Transverse colon (tissue), 4 donors: ENCODE measurements around the gene PDXP. TPM values are rescaled to one million over a fixed set of nuclear protein-coding genes. Genes with fewer than 3 reads are reported as not detected.

Experiments used
- DNase-seq: peaks from one replicate; pipeline ENCODE4 v3.0.0-alpha.2; 2019
- H3K27ac ChIP-seq, 4 donors: fragments of 200-600 bp; sonication (generic); 2 replicates each; pipeline ENCODE4 v1.5.1; 2016 to 2018; ENCODE audit warnings: inconsistent platforms in 4 of 4
- H3K27me3 ChIP-seq: fragments of 200-600 bp; sonication (generic); 2 replicates; pipeline ENCODE4 v1.5.1; 2017; ENCODE audit warnings: inconsistent platforms
- H3K36me3 ChIP-seq, 4 donors: fragments of 200-600 bp; sonication (generic); 2 replicates each; pipeline ENCODE4 v1.5.1; 2017 to 2019; ENCODE audit warnings: inconsistent platforms in 4 of 4
- H3K4me1 ChIP-seq, 4 donors: fragments of 200-600 bp; sonication (generic); 2 replicates each; pipeline ENCODE4 v1.5.1; 2017 to 2020; ENCODE audit warnings: inconsistent platforms in 4 of 4
- H3K4me3 ChIP-seq, 4 donors: fragments of 200-600 bp; sonication (generic); 1 replicate in 1 of 4; 2 replicates in 3 of 4; pipeline versions ENCODE4 v1.5.1 to v1.6.1; 2017 to 2019; ENCODE audit warnings: inconsistent platforms in 4 of 4
- H3K9me3 ChIP-seq, 2 donors: fragments of 200-600 bp; sonication (generic); 2 replicates each; pipeline ENCODE4 v1.5.1; 2017 to 2019; ENCODE audit warnings: inconsistent platforms in 2 of 2
- CTCF ChIP-seq, 5 experiments: fragments of 200-600 bp in 3 of 5; fragments of 450-650 bp in 2 of 5; sonication (generic) in 3 of 5; IDR thresholded peaks; 1 replicate in 2 of 5; 2 replicates in 3 of 5; pipeline ENCODE4 v1.5.1; 2016 to 2017; ENCODE audit warnings: antibody characterized with exemption in 5 of 5, inconsistent platforms in 3 of 5, mild to moderate bottlenecking in 2 of 5, moderate library complexity in 1 of 5
- EP300 ChIP-seq: sonication (generic); formaldehyde crosslinking; IDR thresholded peaks from one replicate; pipeline ENCODE4 v1.6.1; 2017; ENCODE audit warnings: antibody characterized with exemption, low read depth
- POLR2A ChIP-seq: fragments of 450-650 bp; IDR thresholded peaks from one replicate; pipeline ENCODE4 v1.6.1; 2016; ENCODE audit warnings: antibody characterized with exemption, mild to moderate bottlenecking, moderate library complexity
- POLR2AphosphoS5 ChIP-seq, 3 donors: sonication (generic); formaldehyde crosslinking; IDR thresholded peaks; one replicate each; pipeline ENCODE4 v1.6.1; 2016; ENCODE audit warnings: antibody characterized with exemption in 3 of 3
- WGBS, 2 donors: methylation state at CpG; one replicate each; pipeline ENCODE4 v1.1.5; 2018; ENCODE audit warnings: low coverage in 1 of 2; 5-methylcytosine and 5-hydroxymethylcytosine counted together
- in situ Hi-C, 4 donors: fragments of 200-750 bp; cut with MboI; loops; one replicate each; pipeline versions ENCODE4 v1.15.0 to v1.15.1; 2017; ENCODE audit warnings: low sequenced_read_pairs in 3 of 4, low pct_ligation_motif_present in 1 of 4, low pct_unique_long_range_greater_than_20kb in 1 of 4
- intact Hi-C: fragments of 100-400 bp; cut with DNase I; formaldehyde crosslinking; loops from one replicate; pipeline ENCODE4 v1.15.1; 2023; ENCODE audit warnings: low total_unique reads
- total RNA-seq, 4 donors: library from RNA; depleted of rRNA; stranded (reverse); fragments of >200 nt; gene quantifications; one replicate each; pipeline ENCODE4 v1.1.0, GENCODE V29; 2016

PDXP gene
- total RNA-seq, 4 donors from 2014 or later, result 28.9 to 126 (median 50.7) TPM

- whole genome bisulfite sequencing, 2 donors, result 10 to 18% methylated on average over 6 to 17 of the region's 17 CpGs
These were observed 17.6 kb downstream of the PDXP start for GRCh38 chr22:37675930-37676735.

GRCh38 chr22:37676736-37677492 lies 18.4 kb downstream of the PDXP start:
- Histone ChIP-seq H3K36me3 (no peaks in the 10 kb centered on the region), H3K4me3 (peak overlapping the region; percentile 28 to 54 (median 43)), H3K9me3 (no peaks in the 10 kb centered on the region), H3K27me3 (no peaks in the 10 kb centered on the region), H3K4me1 (peaks cover 36 to 75% (median 60%) of the 10 kb centered on the region in 4 donors), H3K27ac (peak overlapping the region; percentile 89 to 96 (median 94))
- 2% methylated on average over 35 of the region's 42 CpGs; no CpG with 5 or more reads in 1 of the 2 donors for WGBS, 2 donors
- DNase-seq, result peak; percentile 93
- in situ Hi-C loops (loop anchor here in 1 of 4 donors (25.0 kb wide), 1 partner anchor 110 kb away; no protein-coding TSS in a partner anchor), intact Hi-C loops (no loop called here)
- TF ChIP-seq EP300 (no peak), POLR2AphosphoS5 (IDR thresholded peaks at IDR 0.05) (peak; percentile 69 to 84 (median 80)), POLR2A (peak; percentile 62)

More at GRCh38 chr22:37675930-37676735, 17.6 kb downstream of the PDXP start:
- H3K4me3 ChIP-seq, result peak overlapping the region; percentile 28 to 54 (median 43)
- intact Hi-C loops, result no loop called here
- DNase-seq, result peak; percentile 50
- TF ChIP-seq CTCF (IDR thresholded peaks at IDR 0.05) (no peak), EP300 (no peak), POLR2AphosphoS5 (IDR thresholded peaks at IDR 0.05) (no peak), POLR2A (no peak)
- H3K27ac ChIP-seq, result peak overlapping the region; percentile 89 to 96 (median 94)
- in situ Hi-C loops, result loop anchor here in 1 of 4 donors (25.0 kb wide), 1 partner anchor 111 kb away; no protein-coding TSS in a partner anchor
- H3K36me3 ChIP-seq, result no peaks in the 10 kb centered on the region
- H3K4me1 ChIP-seq, result peaks cover 34 to 67% (median 55%) of the 10 kb centered on the region in 4 donors
- no peaks in the 10 kb centered on the region for H3K9me3 ChIP-seq
- no peaks in the 10 kb centered on the region for H3K27me3 ChIP-seq

DNA sequence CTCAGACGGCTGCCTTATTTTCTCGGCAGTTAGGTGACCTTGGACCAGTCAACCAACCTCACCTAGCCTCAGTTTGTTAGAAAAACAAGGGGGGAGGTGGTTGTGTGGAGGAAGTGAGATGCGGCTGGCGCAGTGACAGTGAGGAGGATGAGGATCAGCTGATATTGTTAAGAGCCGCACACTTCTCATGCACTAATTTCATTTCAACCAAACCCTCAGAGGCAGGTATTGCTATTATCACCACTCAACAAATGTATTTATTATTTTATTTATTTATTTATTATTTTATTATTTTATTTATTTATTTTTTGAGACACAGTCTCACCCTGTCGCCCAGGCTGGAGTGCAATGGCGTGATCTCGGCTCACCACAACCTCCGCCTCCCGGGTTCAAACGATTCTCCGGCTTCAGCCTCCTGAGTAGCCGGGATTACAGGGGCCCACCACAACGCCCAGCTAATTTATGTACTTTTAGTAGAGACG lies 19.0 kb downstream of the PDXP start:
- intact Hi-C loops, result no loop called here
- TF ChIP-seq CTCF (IDR thresholded peaks at IDR 0.05) (no peak), POLR2AphosphoS5 (IDR thresholded peaks at IDR 0.05) (no peak), EP300 (no peak), POLR2A (no peak)
- peaks cover 36 to 71% (median 54%) of the 10 kb centered on the region in 4 donors for H3K4me1 ChIP-seq

GRCh38 chr22:37678372-37678771 lies 19.8 kb downstream of the PDXP start:
- H3K4me1 ChIP-seq, result peaks cover 30 to 63% (median 46%) of the 10 kb centered on the region in 4 donors
- DNase-seq, result no peak
- H3K9me3 ChIP-seq, result no peaks in the 10 kb centered on the region
- no peaks in the 10 kb centered on the region for H3K36me3 ChIP-seq
- in situ Hi-C loops (loop anchor here in 1 of 4 donors (25.0 kb wide), 1 partner anchor 109 kb away; no protein-coding TSS in a partner anchor), intact Hi-C loops (no loop called here)
- H3K27ac ChIP-seq, result peak overlapping the region; percentile 89 to 96 (median 94)
- no peaks in the 10 kb centered on the region for H3K27me3 ChIP-seq
- 46% methylated on average over 6 of the region's 18 CpGs; no CpG with 5 or more reads in 1 of the 2 donors for WGBS, 2 donors
- TF ChIP-seq CTCF (IDR thresholded peaks at IDR 0.05), result no peak
- TF ChIP-seq POLR2A, result no peak
- TF ChIP-seq EP300, result no peak
- no peak for TF ChIP-seq POLR2AphosphoS5 (IDR thresholded peaks at IDR 0.05)
- no peak overlapping the region for H3K4me3 ChIP-seq

More for the DNA sequence above, 19.0 kb downstream of the PDXP start:
- Histone ChIP-seq H3K36me3 (no peaks in the 10 kb centered on the region), H3K27ac (peak overlapping the region; percentile 89 to 96 (median 94)), H3K27me3 (no peaks in the 10 kb centered on the region), H3K9me3 (no peaks in the 10 kb centered on the region), H3K4me3 (peak overlapping the region in 3 of 4 donors; percentile 39 to 54 (median 47))
- DNase-seq, result no peak
- in situ Hi-C loops, result loop anchor here in 1 of 4 donors (25.0 kb wide), 1 partner anchor 110 kb away; no protein-coding TSS in a partner anchor
- 30 to 59% methylated on average over 7 to 15 of the region's 15 CpGs for WGBS, 2 donors
